Ishikawa (cell line): ENCODE measurements around the gene CX3CR1.

ENCODE experiments used
- CEBPB ChIP-seq: IDR thresholded peaks from 2 replicates; pipeline ENCODE4 v1.6.1; 2012
- CREB1 ChIP-seq: IDR thresholded peaks from 2 replicates; pipeline ENCODE4 v1.6.1; 2012; ENCODE audit warnings: low read depth
- EP300 ChIP-seq: IDR thresholded peaks from 2 replicates; pipeline ENCODE4 v1.6.1; 2012; ENCODE audit warnings: borderline replicate concordance
- RAD21 ChIP-seq: IDR thresholded peaks from 2 replicates; pipeline ENCODE4 v1.6.1; 2012; ENCODE audit warnings: low read depth
- USF1 ChIP-seq: IDR thresholded peaks from 2 replicates; pipeline ENCODE4 v1.6.1; 2012
- YY1 ChIP-seq: IDR thresholded peaks from 2 replicates; pipeline ENCODE4 v1.6.1; 2012; ENCODE audit warnings: low read depth
- TF ChIP-seq, protein P1 (sequence below): IDR thresholded peaks from 2 replicates; pipeline ENCODE4 v1.6.1; 2012

DNA sequence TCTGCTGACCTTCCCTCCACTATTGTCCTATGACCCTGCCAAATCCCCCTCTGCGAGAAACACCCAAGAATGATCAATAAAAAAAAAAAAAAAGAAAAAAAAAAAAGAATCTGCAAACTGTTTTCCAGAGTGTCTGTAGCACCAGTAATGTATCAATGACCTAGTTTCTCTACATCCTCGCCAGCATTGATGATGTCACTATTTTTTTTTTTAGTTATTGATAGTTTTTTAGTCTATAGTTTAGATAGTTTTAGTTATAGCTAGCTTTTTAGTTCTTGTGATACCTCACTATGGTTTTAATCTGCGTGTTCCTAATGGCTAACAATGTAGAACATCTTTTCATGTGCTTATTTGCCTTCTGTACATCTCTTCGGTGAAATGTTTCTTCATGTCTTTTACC lies 51.3 kb downstream of the CX3CR1 start:
- TF ChIP-seq USF1, result no peak
- TF ChIP-seq EP300, result no peak
- TF ChIP-seq YY1, result no peak
- TF ChIP-seq CREB1, result no peak
- no peak for TF ChIP-seq CEBPB
- TF ChIP-seq RAD21, result no peak
- TF ChIP-seq, protein P1, sequence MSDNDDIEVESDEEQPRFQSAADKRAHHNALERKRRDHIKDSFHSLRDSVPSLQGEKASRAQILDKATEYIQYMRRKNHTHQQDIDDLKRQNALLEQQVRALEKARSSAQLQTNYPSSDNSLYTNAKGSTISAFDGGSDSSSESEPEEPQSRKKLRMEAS, result no peak
